Activated CD4-positive, alpha-beta T cell treated with anti-CD3 and anti-CD28 coated beads, Interleukin-2, amount 50 U/mL, for 16 hours (primary cell): ENCODE data around the gene VSIR.

Source experiments
- DNase-seq: peaks from one replicate; pipeline ENCODE4 v3.0.0-alpha.2; 2020

The VSIR gene

GRCh38 chr10:71727105-71727737 is 46.1 kb downstream of the VSIR start:
- peak; percentile 43 for DNase-seq

- DNase-seq = no peak
These were observed 46.7 kb downstream of the VSIR start for GRCh38 chr10:71726580-71727104.

GRCh38 chr10:71725998-71726579 is 47.2 kb downstream of the VSIR start:
- peak; percentile 78 for DNase-seq

- no peak for DNase-seq
These were observed 48.1 kb downstream of the VSIR start for GRCh38 chr10:71725249-71725648.

GRCh38 chr10:71724539-71724938 is 48.8 kb downstream of the VSIR start:
- DNase-seq = no peak

- DNase-seq = no peak
These were observed 50.0 kb downstream of the VSIR start for GRCh38 chr10:71723311-71723710.

GRCh38 chr10:71722849-71723248 is 50.5 kb downstream of the VSIR start:
- DNase-seq = no peak

GRCh38 chr10:71721313-71721712 is 52.0 kb downstream of the VSIR start:
- DNase-seq = no peak

GRCh38 chr10:71720288-71720687 is 53.0 kb downstream of the VSIR start:
- DNase-seq = no peak

GRCh38 chr10:71719464-71720201 is 53.7 kb downstream of the VSIR start, which contains the start of gene C10orf105:
Gene C10orf105 (minus strand): TSS chr10:71719778. CDS start chr10:71716337, 3,441 bp downstream.
- no peak for DNase-seq

- no peak for DNase-seq
These were observed 54.3 kb downstream of the VSIR start for GRCh38 chr10:71719042-71719441.

GRCh38 chr10:71718165-71718698 is 55.1 kb downstream of the VSIR start:
- DNase-seq = no peak

- DNase-seq = no peak
These were observed 55.8 kb downstream of the VSIR start for GRCh38 chr10:71717551-71717951.

GRCh38 chr10:71717056-71717455 is 56.3 kb downstream of the VSIR start:
- no peak for DNase-seq

GRCh38 chr10:71716426-71716825 is 56.9 kb downstream of the VSIR start:
- DNase-seq = no peak

GRCh38 chr10:71715860-71716259 is 57.5 kb downstream of the VSIR start:
- no peak for DNase-seq

GRCh38 chr10:71715026-71715425 is 58.3 kb downstream of the VSIR start:
- no peak for DNase-seq

GRCh38 chr10:71714592-71714991 is 58.7 kb downstream of the VSIR start:
- DNase-seq = no peak

GRCh38 chr10:71714031-71714410 is 59.3 kb downstream of the VSIR start:
- DNase-seq = no peak

- peak; percentile 50 for DNase-seq
These were observed 59.9 kb downstream of the VSIR start for GRCh38 chr10:71713135-71714030.

GRCh38 chr10:71712572-71713134 is 60.7 kb downstream of the VSIR start:
- no peak for DNase-seq

GRCh38 chr10:71712170-71712569 is 61.1 kb downstream of the VSIR start:
- no peak for DNase-seq
